ENCODE data around the gene NCF1.
"Not testable (repeated sequence)": the region's sequence is repeated elsewhere in the genome, so short reads cannot be mapped to it uniquely, and the experiment has no call there.

NCF1 gene

DNA sequence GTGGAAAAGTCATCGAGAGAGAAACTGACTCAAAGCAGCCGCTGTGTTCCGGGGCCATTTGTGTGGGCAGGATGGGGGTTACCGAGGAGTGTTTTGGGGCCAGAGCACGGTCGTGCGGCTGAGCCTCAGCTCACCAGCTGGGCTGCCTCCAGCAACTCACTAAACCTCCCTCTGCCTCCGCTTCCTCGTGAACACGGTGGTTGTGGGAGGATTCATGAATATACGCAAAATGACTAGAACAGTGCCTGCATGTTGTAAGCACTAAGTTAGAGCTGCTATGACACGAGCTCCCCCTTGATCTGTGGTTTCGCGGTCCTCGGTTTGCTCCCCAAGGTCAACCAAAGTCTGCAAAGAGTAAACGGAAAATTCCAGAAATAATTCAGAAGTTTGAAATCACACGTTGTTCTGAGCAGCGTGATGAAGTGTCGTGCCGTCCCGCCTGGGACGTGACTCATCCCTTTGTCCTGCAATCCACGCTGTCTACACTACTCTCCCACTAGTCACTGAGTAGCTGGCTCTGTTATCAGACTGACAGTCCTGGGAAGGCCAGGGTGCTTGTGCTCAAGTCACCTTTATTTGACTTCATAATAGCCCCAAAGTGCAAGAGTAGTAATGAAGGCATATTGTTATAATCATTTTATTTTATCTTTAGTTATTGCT is 46.5 kb downstream of the NCF1 start:
- not testable (repeated sequence) for H3K36me3 Mint-ChIP-seq (ENCODE audit: low read depth); H3K4me1 Mint-ChIP-seq; H3K27me3 Mint-ChIP-seq (ENCODE audit: low read depth, poor library complexity); DNase-seq; H3K9me3 Mint-ChIP-seq; H3K27ac Mint-ChIP-seq; H3K4me3 Mint-ChIP-seq

DNA sequence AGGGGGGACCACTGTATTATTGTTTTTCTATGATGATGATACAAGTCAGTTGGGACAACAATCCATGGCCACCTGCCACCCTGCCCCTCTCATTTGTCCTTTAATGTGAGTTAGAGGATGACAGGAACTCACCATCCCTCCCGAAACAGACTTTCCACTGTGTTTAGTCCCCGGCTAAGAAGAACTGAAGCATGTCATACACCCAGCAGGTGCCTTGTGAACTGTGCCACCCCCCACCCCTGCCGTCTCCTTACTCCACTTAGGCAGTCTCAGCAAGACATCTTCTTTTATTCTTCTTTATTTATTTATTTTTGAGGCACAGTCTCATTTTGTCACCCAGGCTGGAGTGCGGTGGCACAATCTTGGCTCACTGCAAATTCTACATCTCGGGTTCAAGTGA is 47.4 kb downstream of the NCF1 start:
- H3K4me1 Mint-ChIP-seq; H3K36me3 Mint-ChIP-seq (ENCODE audit: low read depth); H3K27me3 Mint-ChIP-seq (ENCODE audit: low read depth, poor library complexity); DNase-seq; H3K4me3 Mint-ChIP-seq; H3K9me3 Mint-ChIP-seq; H3K27ac Mint-ChIP-seq: not testable (repeated sequence)

DNA sequence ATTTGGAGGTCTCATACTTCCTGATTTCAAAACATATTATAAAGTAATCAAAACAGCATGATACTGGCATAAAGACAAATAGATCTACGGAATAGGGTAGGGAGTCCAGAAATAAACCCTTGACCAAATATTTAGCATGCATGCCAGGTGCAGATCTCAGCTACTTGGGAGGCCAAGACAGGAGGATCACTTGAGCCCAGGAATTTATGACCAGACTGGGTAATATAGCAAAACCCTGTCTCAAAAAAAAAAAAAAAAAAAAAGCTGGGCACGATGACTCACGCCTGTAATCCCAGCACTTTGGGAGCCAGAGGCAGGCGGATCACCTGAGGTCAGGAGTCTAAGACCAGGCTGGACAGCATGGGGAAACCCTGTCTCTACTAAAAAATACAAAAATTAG is 56.1 kb downstream of the NCF1 start:
- H3K9me3 Mint-ChIP-seq; H3K36me3 Mint-ChIP-seq (ENCODE audit: low read depth); H3K27ac Mint-ChIP-seq; H3K4me3 Mint-ChIP-seq; H3K27me3 Mint-ChIP-seq (ENCODE audit: low read depth, poor library complexity); H3K4me1 Mint-ChIP-seq; DNase-seq: not testable (repeated sequence)

DNA sequence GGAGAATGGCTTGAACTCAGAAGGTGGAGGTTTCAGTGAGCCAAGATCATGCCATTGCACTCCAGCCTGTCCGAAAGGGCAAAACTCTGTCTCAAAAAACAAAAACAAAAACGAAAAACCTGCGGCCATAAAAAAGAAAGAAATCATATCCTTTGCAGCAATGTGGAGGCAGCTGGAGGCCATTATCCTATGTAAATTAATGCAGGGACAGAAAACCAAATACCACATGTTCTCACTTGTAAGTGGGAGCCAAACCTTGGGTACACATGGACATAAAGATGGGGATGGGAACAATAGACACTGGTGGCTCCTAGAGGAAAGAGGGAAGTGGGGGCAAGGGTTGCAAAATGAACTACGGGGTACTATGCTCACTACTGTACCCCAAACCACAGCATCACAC is 56.6 kb downstream of the NCF1 start:
- not testable (repeated sequence) for DNase-seq; H3K27me3 Mint-ChIP-seq (ENCODE audit: low read depth, poor library complexity); H3K36me3 Mint-ChIP-seq (ENCODE audit: low read depth); H3K4me3 Mint-ChIP-seq; H3K27ac Mint-ChIP-seq; H3K4me1 Mint-ChIP-seq; H3K9me3 Mint-ChIP-seq

Data from nephron progenitor cell (in vitro differentiated cells).